ENCODE results near the gene DCLK1. TPM values are rescaled to one million over a fixed set of nuclear protein-coding genes. Genes with fewer than 3 reads are reported as not detected.

DCLK1 gene
- total RNA-seq, 2 donors from 2014 or later: not detected

DNA sequence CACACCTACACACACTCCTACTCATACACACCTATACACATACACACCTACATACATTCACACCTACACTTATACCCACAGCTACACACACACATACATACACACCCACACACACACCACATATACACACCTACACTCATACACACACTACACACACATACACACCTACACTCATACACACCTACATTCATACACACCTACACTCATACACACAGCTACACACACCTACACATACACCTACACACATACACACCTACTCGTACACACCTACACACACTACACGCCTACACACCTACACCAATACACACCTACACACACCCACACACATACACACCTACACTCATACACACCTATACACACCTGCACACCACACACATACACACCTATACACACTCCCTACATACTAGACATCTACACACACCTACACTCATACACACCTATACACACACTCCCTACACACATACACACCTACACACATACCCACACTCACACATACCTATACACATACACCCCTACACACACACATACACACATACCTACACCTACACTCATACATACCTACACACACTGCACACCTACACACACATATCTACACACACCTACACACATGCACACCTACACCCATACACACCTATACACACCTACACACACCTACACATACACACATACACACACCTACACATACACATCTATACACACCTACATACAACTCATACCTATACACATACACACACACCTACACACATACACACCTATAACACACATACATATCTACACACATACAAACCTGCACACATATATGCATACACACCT lies 369.5 kb downstream of the DCLK1 start:
- ATAC-seq: no peak
- Mint-ChIP-seq H3K9me3 (peaks cover 10 to 17% of the 10 kb centered on the region in 2 donors), H3K36me3 (no peaks in the 10 kb centered on the region), H3K27ac (no peak overlapping the region)
- DNase-seq (ENCODE audit: low spot score in 2 of 2): no peak

DNA sequence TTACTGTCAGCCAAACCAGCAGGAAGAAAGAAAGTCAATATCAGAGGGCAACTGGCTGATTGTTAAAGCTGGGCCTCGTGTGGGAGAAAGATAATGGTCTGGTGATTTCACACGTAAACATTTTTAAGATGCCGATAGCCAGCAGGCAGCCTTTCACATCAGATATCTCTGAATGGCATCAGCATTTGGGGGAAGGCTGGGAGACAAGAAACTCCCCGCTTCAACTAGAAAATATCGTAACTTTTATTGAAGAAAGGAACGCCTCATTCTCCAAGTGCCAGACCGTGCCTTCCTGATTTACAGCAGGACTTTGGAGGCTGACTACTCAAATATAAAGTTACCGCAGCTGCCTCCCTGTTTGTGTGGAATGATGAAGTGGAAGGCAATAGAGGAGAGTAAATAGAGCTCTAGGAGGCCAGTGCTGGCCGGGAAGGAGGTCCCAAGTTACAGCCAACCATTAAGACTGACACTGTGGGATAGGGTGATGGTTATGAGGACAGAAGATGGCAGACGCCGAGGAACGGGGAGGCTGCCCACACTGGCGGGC lies 370.4 kb downstream of the DCLK1 start:
- H3K9me3 Mint-ChIP-seq: peaks cover 10 to 14% of the 10 kb centered on the region in 2 donors
- DNase-seq (ENCODE audit: low spot score in 2 of 2): no peak
- H3K36me3 Mint-ChIP-seq: no peaks in the 10 kb centered on the region
- H3K27ac Mint-ChIP-seq: no peak overlapping the region
- ATAC-seq: no peak

DNA sequence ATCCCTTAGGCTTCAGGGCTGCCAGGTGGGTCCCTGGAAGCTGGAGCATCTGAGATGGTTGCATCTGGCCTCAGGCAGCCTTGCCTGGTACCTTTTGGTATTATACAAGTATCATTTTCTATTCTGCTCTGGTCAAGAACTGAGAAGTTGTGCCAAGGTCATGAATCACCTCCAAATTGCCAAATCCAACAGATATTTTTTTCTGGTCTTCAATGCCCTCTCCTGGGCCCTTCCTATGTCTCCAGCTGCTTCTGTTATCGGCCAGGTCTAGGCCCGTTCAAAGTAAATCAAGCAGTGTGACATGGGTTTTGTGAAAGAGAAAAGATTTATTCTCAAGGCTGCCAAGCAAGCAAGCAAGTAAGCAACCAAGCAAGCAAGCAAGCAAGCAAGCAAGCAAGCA lies 383.6 kb downstream of the DCLK1 start:
- H3K9me3 Mint-ChIP-seq: peaks cover 4 to 23% of the 10 kb centered on the region in 2 donors
- ATAC-seq: no peak

DNA sequence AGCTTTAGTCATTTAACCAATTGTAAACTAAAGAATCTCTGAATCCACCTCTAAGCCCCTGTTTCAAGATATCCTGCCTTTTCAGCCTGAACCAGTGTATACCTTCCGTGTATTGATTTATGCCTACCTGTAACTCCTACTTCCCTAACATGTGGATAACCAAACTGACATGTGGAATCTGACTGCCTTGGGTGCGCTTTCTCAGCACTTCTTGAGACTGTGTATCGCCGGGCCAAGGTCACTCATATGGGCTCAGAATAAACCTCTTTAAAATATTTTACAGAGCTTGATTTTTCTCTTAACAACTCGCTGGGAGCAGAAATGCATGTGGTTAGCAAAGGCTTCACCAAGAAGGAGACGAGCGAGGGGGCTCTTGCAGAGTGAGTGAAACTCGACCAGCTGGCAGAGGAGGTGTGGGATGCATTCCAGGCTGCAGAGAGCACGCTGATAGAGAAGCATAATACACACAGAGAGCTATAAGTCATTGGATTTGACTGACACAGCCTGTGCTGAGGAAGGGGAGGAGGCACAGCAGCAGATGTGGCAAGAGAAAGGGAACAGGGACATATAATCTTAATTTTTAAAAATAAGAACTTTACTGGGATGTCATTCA lies 386.5 kb downstream of the DCLK1 start:
- Mint-ChIP-seq H3K9me3 (peaks cover 4 to 29% of the 10 kb centered on the region in 2 donors), H3K27ac (no peak overlapping the region), H3K36me3 (peaks cover 0 to 5% of the 10 kb centered on the region in 2 donors)
- no peak for ATAC-seq
- DNase-seq (ENCODE audit: low spot score in 2 of 2): no peak

More for the DNA sequence above, 383.6 kb downstream of the DCLK1 start:
- DNase-seq (ENCODE audit: low spot score in 2 of 2): no peak
- H3K36me3 Mint-ChIP-seq: no peaks in the 10 kb centered on the region
- H3K27ac Mint-ChIP-seq: no peak overlapping the region

DNA sequence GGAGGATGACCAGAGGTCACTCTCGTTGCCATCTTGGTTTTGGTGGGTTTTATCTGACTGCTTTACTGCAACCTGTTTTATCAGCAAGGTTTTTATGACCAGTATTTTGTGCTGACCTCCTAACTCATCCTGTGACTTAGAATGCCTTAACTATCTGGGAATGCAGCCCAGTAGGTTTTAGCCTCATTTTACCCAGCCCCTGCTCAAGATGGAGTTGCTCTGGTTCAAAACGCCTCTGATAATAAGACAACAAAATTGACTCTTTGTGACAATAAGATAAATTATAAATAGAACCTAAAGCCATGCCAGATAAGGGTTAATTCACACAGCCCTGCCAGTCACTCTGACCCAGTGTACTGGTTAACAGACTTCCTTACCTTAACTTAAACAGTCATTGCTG lies 387.0 kb downstream of the DCLK1 start:
- ATAC-seq (no peak), DNase-seq (ENCODE audit: low spot score in 2 of 2) (no peak)
- H3K27ac Mint-ChIP-seq: no peak overlapping the region
- H3K36me3 Mint-ChIP-seq: peaks cover 0 to 5% of the 10 kb centered on the region in 2 donors
- peaks cover 4 to 28% of the 10 kb centered on the region in 2 donors for H3K9me3 Mint-ChIP-seq

DNA sequence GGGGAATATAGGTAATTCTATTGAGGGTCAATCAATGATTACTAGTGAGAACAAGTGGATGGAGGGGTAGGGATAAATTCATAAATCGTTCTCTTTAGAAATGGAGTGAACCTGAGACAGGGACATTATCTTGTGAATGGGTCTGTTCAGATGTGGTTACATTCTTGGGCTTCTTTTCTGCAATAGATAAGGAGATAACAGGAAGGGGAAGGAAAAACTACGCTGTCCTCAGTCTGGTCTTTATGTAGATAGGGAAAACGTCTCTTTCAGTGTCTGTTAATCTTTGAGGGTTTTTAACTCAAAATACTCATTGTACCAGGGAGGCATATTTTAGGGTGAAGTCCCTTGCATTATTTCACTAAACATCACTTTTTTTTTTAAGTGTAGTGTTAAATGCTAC lies 388.0 kb downstream of the DCLK1 start:
- ATAC-seq (no peak), DNase-seq (ENCODE audit: low spot score in 2 of 2) (no peak)
- Mint-ChIP-seq H3K9me3 (peaks cover 0 to 24% of the 10 kb centered on the region in 2 donors), H3K27ac (no peak overlapping the region), H3K36me3 (peaks cover 0 to 5% of the 10 kb centered on the region in 2 donors)

DNA sequence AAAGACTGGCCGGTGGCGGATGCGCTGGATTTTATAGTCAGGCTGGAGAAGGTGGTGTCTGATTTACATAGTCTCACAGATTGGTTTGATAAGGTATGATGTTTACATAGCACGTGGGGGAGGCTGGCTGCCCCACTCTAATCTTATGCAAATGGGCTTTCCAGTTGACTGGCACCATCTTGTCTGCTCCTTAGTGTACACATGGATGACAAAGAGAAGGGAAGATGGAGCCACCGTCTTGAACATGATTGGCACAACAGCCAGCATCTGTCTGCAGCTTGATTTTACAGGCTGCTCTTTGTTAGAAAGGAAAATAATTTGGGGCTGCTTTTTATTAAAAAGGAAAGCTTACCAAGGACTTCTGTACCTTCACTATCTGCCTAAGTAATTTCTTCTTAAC lies 389.5 kb downstream of the DCLK1 start:
- ATAC-seq: no peak
- no peak overlapping the region for H3K27ac Mint-ChIP-seq
- peaks cover 0 to 5% of the 10 kb centered on the region in 2 donors for H3K36me3 Mint-ChIP-seq

DNA sequence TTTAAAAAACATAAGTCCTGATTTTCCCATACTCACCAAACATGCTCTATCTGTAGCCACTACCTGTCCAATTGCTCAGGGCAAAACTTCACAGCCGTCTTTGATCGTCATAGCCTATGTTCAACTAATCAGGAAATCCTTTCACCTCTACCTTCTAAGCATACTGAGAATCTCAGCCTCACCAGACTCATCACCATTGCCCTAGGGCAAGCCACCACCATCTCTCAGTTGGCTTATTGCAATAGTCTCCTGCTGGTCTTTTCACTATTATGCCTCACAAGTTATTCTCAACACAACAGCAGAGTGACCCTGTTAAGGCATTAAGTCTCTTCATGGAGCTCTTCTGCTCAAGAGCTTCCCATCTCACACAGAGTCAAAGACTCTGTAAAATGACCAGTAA lies 394.3 kb downstream of the DCLK1 start:
- Mint-ChIP-seq H3K27ac (no peak overlapping the region), H3K36me3 (peaks cover 0 to 5% of the 10 kb centered on the region in 2 donors), H3K9me3 (peaks cover 0 to 15% of the 10 kb centered on the region in 2 donors)
- DNase-seq (ENCODE audit: low spot score in 2 of 2) (no peak), ATAC-seq (no peak)

More for the DNA sequence above, 389.5 kb downstream of the DCLK1 start:
- no peak for DNase-seq (ENCODE audit: low spot score in 2 of 2)
- peaks cover 0 to 24% of the 10 kb centered on the region in 2 donors for H3K9me3 Mint-ChIP-seq

DNA sequence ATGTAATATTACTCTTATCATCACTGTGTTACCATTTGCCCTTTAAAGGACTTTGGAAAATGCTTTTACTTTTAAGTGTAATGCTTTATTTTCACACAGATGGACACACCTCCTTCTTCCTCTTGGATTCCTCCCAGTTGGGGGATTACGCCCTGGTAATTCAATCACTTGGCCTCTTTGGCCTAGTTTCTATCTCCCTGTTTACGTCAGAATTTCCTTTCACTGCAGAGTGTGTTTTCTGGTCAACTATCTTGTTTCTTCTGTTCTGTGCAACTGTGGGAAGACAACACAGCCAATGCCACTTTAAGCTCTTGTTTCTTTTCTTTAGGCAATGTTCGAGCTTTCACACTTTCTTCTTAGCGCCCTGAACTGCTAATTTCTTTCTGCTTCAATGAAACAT lies 397.4 kb downstream of the DCLK1 start:
- ATAC-seq (no peak), DNase-seq (ENCODE audit: low spot score in 2 of 2) (no peak)
- Mint-ChIP-seq H3K9me3 (no peaks in the 10 kb centered on the region), H3K27ac (no peak overlapping the region), H3K36me3 (no peaks in the 10 kb centered on the region)

DNA sequence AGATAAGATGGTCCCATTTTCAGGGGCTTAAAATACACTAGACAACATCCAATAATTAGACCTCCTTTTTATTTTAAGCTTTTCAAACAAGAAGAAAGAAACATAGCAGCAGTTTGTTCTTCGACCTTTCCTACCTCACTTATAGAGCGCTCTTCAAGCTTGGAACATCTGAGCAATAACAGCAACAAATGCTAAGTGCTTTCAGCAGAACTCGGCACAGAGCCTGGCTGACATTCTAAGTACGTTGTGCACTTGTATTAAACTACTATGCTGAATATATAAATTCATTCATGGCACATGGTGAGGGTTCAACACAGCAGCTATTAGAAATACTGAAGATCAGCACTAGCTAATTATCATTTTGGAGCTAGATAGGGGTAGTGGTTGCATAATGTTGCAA lies 398.6 kb downstream of the DCLK1 start:
- ATAC-seq (no peak), DNase-seq (ENCODE audit: low spot score in 2 of 2) (no peak)
- Mint-ChIP-seq H3K9me3 (no peaks in the 10 kb centered on the region), H3K36me3 (no peaks in the 10 kb centered on the region), H3K27ac (no peak overlapping the region)

DNA sequence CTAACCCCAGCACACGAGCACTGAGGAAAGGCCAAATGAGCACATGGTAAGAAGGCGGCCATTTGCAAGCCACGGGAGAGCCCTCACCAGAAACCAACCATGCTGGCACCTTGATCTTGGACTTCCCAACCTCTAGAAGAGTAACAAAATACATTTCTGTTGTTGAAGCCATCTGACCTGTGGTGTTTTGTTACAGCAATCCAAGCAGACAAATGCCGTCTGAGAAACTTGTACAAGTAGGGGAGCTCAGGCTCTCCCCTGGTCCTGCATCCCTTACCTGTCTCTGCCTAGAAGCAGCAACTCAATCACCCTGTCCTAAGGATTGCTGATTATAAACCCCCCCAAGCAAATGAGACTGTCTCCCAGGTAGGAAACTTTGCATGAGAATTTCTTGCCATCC lies 399.7 kb downstream of the DCLK1 start:
- no peaks in the 10 kb centered on the region for H3K9me3 Mint-ChIP-seq
- H3K36me3 Mint-ChIP-seq: no peaks in the 10 kb centered on the region
- no peak overlapping the region for H3K27ac Mint-ChIP-seq
- DNase-seq (ENCODE audit: low spot score in 2 of 2) (no peak), ATAC-seq (no peak)

DNA sequence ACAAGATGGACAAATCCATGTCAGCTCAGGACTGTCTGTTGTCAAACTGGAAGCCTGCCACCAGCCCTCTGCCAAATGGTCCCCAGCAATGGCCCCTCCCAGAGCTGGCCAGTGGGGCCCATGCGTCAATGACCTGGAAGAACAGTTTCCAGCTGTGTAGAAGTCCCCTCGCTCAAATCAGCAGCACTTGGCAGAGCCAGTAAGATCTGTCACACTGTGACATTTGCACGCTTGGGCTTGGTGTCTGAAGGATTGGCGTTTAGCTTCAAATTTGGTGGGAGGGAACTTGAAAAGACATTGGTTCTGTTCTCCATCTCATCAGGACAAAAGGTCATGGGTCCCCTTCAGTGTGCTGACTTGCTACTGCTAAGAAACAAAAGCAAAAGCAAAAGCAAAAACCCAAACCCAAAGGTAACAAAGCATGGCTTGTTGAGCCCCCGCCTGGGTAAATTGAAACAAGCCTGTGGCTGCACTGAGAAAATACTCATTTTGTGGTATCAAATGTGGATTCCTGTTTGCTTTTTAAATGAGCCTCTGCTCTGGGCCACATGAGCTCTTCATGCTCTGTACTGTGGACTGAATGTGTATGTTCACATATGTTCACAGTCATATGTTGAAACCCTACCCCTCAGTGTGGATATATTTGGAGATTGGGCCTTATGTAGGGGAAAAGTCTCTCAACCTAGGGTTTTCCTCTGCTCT lies 401.1 kb downstream of the DCLK1 start:
- ATAC-seq: peak in 1 of 2 donors; percentile 20
- H3K36me3 Mint-ChIP-seq: no peaks in the 10 kb centered on the region

DNA sequence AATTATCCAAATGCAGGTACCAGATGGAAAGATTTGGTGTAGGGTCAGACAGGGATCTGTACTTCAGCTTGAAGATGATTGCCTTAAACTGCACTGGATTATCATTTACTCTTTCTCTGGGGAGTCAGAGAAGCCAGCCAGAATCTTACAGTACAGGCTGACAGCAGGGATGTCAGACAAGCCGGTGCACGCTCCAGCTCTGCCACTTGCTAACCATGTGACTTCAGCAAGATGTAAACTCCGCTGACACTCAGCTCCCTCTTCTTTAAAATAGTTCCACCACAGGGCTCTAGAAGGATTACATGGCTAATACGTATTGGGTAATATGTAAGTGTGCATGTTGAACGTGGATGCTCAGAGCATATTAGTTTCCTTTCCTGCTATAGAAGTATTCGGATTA lies 403.3 kb downstream of the DCLK1 start:
- no peaks in the 10 kb centered on the region for H3K36me3 Mint-ChIP-seq
- ATAC-seq (no peak), DNase-seq (ENCODE audit: low spot score in 2 of 2) (no peak)
- H3K9me3 Mint-ChIP-seq: no peaks in the 10 kb centered on the region
- no peak overlapping the region for H3K27ac Mint-ChIP-seq

More for the DNA sequence above, 401.1 kb downstream of the DCLK1 start:
- Mint-ChIP-seq H3K9me3 (no peaks in the 10 kb centered on the region), H3K27ac (no peak overlapping the region)
- DNase-seq (ENCODE audit: low spot score in 2 of 2): no peak

DNA sequence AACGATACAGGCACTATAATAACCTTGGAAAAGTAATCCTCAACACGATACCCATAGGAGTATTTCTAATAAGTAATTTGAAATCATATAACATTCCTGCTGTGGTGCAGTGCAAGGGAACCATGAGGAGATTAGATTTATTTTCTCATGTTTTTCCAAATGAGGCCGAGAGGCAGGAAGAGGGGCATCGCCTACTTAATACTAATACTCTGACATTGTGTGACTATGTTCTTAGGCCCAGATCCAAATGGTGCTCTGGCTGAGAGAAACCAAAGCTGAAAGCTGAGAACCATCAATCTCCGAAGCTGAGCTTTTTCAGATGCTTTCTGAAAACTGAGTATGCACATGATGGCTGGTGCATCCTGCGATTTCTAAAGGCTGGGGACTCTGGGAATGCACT lies 406.7 kb downstream of the DCLK1 start:
- H3K36me3 Mint-ChIP-seq: no peaks in the 10 kb centered on the region
- DNase-seq (ENCODE audit: low spot score in 2 of 2): no peak
- no peak for ATAC-seq
- no peaks in the 10 kb centered on the region for H3K9me3 Mint-ChIP-seq
- H3K27ac Mint-ChIP-seq: no peak overlapping the region

DNA sequence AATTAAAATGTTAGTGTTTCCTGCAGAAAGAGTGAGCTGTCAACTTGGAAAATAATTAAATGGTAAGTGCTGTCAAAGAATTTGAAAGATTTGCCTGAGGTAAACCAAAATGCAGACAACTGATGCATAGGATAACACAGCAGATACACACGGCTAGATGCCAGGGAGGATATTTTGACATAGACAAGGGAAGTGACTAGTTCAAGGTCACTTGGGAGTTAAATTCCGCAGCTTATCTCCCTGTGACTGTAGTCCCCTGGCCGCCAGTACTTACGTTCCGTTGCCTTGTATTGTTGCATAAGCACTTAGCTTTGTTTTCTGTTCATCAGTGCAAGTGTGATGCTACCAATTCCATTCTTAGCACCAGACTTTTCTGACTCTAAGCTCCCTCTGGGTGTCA lies 407.4 kb downstream of the DCLK1 start:
- H3K36me3 Mint-ChIP-seq: no peaks in the 10 kb centered on the region
- H3K9me3 Mint-ChIP-seq: no peaks in the 10 kb centered on the region
- no peak for DNase-seq (ENCODE audit: low spot score in 2 of 2)
- H3K27ac Mint-ChIP-seq: no peak overlapping the region
- no peak for ATAC-seq

DNA sequence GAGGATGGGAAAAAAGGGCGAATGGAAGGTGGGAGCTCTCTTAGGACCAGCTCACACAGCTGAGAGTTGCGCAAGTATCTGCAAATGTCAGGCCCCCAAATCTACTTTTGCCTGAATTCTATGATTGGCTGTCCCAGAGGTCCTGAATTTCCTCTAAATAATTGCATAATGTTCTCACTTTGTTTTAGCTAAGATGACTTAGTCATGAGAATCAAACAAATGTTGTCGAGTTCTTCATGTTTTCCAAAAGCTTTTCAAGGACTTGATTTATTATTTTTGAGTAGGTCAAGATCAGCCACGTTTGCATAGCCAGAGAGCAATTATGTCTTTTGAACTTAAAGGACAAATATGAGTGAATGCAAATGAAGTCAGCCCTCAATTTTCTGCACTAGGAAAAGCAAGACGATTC lies 408.1 kb downstream of the DCLK1 start:
- ATAC-seq: no peak

DNA sequence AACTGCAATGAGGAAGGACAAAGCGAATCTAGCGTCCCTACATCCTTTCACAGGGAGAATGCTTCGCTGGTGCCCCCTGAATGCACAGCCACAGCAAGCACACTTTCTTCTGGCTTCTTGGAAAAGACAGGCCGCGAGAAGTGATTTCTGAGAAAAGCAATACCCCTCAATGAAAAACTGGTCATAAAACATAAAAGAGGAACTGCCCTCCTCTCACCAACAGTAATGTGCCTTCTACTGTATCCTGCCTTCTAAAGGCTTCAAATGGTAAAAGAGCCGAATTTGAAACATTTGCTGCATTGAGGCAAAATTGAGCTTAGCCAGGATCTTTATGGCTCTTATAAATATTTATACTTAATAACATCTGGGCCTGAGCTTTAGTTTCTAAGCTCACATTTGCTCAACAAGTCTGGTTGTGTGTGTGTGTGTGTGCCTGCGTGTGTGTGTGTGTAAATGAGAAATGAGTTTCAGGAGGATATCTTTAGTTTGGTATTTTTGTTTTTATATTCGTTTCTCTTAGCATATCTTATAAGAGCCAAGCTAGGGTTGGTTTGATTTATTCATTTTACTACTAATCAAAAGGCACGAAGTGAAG lies 408.6 kb downstream of the DCLK1 start:
- no peaks in the 10 kb centered on the region for H3K36me3 Mint-ChIP-seq
- ATAC-seq (no peak), DNase-seq (ENCODE audit: low spot score in 2 of 2) (no peak)
- H3K27ac Mint-ChIP-seq: no peak overlapping the region
- no peaks in the 10 kb centered on the region for H3K9me3 Mint-ChIP-seq

More for the DNA sequence above, 408.1 kb downstream of the DCLK1 start:
- DNase-seq (ENCODE audit: low spot score in 2 of 2): no peak
- H3K9me3 Mint-ChIP-seq: no peaks in the 10 kb centered on the region
- H3K27ac Mint-ChIP-seq: no peak overlapping the region
- H3K36me3 Mint-ChIP-seq: no peaks in the 10 kb centered on the region

Measured in activated naive CD4-positive, alpha-beta T cell treated with anti-CD3 and anti-CD28 coated beads, Interleukin-2, amount 50 U/mL, for 72 hours (primary cell).